ACC112 (cell line): ENCODE measurements around the gene SCYGR7.
A peak's percentile ranks its signal among the peaks of the same experiment; 100 is the strongest.
"Not testable (repeated sequence)": the region's sequence is repeated elsewhere in the genome, so short reads cannot be mapped to it uniquely, and the experiment has no call there.

ENCODE experiments used
- H2AFZ ChIP-seq: fragments of 200-600 bp; sonication (generic); one replicate; pipeline ENCODE4 v1.6.0; 2017; ENCODE audit warnings: antibody characterized with exemption, low read length; ENCODE audit not compliant: unreplicated experiment
- H3K27ac ChIP-seq: fragments of 200-600 bp; sonication (generic); 2 replicates; pipeline ENCODE4 v1.5.1; 2014; ENCODE audit warnings: low read depth, mild to moderate bottlenecking, antibody characterized with exemption, low read length, moderate library complexity
- H3K27me3 ChIP-seq: fragments of 200-600 bp; sonication (generic); 2 replicates; pipeline ENCODE4 v1.6.1; 2014; ENCODE audit warnings: mild to moderate bottlenecking, antibody characterized with exemption, low read length, moderate library complexity, mixed read lengths; ENCODE audit not compliant: insufficient read depth
- H3K36me3 ChIP-seq: fragments of 200-600 bp; sonication (generic); 2 replicates; pipeline ENCODE4 v1.6.1; 2016; ENCODE audit warnings: mild to moderate bottlenecking, antibody characterized with exemption, low read length, moderate library complexity, mixed read lengths; ENCODE audit not compliant: insufficient read depth
- H3K4me1 ChIP-seq: fragments of 200-600 bp; sonication (generic); one replicate; pipeline ENCODE4 v1.6.1; 2016; ENCODE audit warnings: low read length, mixed read lengths; ENCODE audit not compliant: insufficient read depth, unreplicated experiment, control insufficient read depth
- H3K4me3 ChIP-seq: fragments of 200-600 bp; sonication (generic); 2 replicates; pipeline ENCODE4 v1.5.1; 2014; ENCODE audit warnings: mild to moderate bottlenecking, low read depth, low read length
- H3K79me2 ChIP-seq: fragments of 200-600 bp; sonication (generic); one replicate; pipeline ENCODE4 v1.6.0; 2016; ENCODE audit warnings: low read length; ENCODE audit not compliant: control insufficient read depth, unreplicated experiment, insufficient read depth

SCYGR7 gene

DNA sequence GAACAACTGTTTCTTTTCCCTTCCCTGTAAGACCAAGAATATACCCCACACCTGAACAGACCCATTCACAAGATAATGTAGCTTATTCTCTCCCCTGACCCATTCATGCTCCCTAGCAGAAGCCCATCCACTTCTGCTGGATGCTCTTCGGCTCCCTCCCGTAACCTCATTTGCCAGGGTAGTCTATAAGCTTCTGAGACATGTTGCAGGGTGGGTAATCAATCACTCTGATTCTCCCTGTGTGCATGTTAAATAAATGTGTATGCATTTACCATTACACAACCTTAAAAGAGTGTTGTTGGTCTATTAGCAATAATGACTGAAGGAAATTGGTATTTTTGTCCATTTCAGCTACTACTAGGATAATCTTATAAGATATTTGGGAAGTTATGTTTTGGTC is 11.6 kb upstream of the SCYGR7 start:
- Histone ChIP-seq H3K4me3 (no peak overlapping the region), H3K36me3 (no peaks in the 10 kb centered on the region), H3K4me1 (no peaks in the 10 kb centered on the region), H3K27me3 (no peaks in the 10 kb centered on the region), H3K79me2 (no peaks in the 10 kb centered on the region), H2AFZ (no peak overlapping the region), H3K27ac (no peak overlapping the region)

GRCh38 chr2:227717687-227718567 is 10.2 kb upstream of the SCYGR7 start, which contains the start of gene SLC19A3:
SLC19A3 (minus strand) TSS chr2:227718028; CDS start chr2:227702318, 15,710 bp downstream.
- Histone ChIP-seq H3K4me1 (no peaks in the 10 kb centered on the region), H3K27me3 (no peaks in the 10 kb centered on the region), H3K79me2 (no peaks in the 10 kb centered on the region), H3K4me3 (peak within 1 kb of the TSS; percentile 75), H3K27ac (peak within 1 kb of the TSS; percentile 27; the same call in 1 of the 2 replicates), H2AFZ (peak within 1 kb of the TSS; percentile 20), H3K36me3 (no peaks in the 10 kb centered on the region)

- Histone ChIP-seq H3K27me3 (no peaks in the 10 kb centered on the region), H3K4me3 (no peak overlapping the region), H3K79me2 (no peaks in the 10 kb centered on the region), H3K27ac (no peak overlapping the region), H3K36me3 (no peaks in the 10 kb centered on the region), H3K4me1 (no peaks in the 10 kb centered on the region), H2AFZ (no peak overlapping the region)
Observed at GRCh38 chr2:227719641-227720040, 8.5 kb upstream of the SCYGR7 start.

DNA sequence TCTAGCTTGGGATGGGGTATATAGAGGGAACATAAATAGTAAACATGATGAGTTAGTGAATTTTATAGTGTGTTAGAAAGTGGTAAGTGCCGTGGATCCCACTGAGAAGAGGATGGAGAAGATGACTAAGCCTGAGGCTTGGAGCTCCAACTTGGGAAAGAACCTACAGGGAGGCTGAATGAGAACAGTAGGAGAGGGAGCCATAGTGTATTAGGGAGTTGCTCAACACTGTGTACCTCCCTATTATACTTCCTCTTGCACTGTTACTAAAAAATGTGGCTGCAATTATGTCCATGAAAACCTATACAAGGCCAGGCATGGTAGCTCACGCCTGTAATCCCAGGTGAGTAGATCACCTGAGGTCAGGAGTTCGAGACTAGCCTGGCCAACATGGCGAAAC is 7.5 kb upstream of the SCYGR7 start:
- H3K36me3 ChIP-seq = no peaks in the 10 kb centered on the region
- no peaks in the 10 kb centered on the region for H3K4me1 ChIP-seq
- H3K27me3 ChIP-seq = 0 out of 2 replicates have a peak, but pooled peaks cover 4% of the 10 kb centered on the region
- no peak overlapping the region for H3K4me3 ChIP-seq
- H3K27ac ChIP-seq = no peak overlapping the region
- H3K79me2 ChIP-seq = no peaks in the 10 kb centered on the region
- H2AFZ ChIP-seq = no peak overlapping the region

DNA sequence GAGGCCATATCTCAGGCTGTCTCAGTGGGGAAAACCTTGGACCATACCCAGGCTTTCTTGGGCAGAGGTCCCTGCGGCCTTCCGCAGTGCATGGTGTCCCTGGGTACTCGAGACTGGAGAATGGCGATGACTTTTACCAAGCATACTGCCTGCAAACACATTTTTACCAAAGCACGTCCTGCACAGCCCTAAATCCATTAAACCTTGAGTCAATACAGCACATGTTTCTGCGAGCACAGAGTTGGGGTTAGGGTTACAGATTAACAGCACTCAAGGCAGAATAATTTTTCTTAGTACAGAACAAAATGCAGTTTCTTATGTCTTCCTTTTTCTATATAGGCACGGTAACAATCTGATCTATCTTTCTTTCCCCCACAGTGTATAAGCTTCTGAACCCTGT is 5.3 kb upstream of the SCYGR7 start:
- not testable (repeated sequence) for H3K36me3 ChIP-seq, H3K27ac ChIP-seq, H3K79me2 ChIP-seq, H3K27me3 ChIP-seq, H2AFZ ChIP-seq, H3K4me3 ChIP-seq, H3K4me1 ChIP-seq

GRCh38 chr2:227724394-227725039 is 3.6 kb upstream of the SCYGR7 start, which contains the start of gene SCYGR6:
SCYGR6 (minus strand) TSS chr2:227724757; CDS start chr2:227724757, 0 bp downstream.
- no peak within 1 kb of the TSS for H3K4me3 ChIP-seq
- no peak within 1 kb of the TSS for H3K27ac ChIP-seq
- H2AFZ ChIP-seq = no peak within 1 kb of the TSS

DNA sequence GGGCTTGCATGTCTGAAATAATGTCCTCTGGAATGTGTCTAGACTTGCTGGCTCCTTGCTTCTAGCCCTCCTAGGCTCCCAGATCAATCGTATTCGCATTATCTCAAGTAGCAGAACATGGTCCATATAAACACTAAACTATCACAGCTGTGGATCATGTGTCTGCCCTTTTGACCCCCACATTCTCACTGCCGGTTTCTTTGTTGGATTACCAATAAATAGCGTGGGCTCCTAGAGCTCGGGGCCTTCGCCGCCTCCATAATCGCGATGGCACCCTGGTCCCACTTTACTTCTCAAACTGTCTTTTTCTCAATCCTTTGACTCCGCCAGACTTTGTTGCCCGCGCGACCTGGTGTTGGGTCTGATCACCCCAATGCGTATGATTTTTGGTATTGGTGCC is 11.2 kb downstream of the SCYGR7 start:
- no peaks in the 10 kb centered on the region for H3K79me2 ChIP-seq
- H3K27ac ChIP-seq = no peak overlapping the region
- H3K4me1 ChIP-seq = no peaks in the 10 kb centered on the region
- H3K27me3 ChIP-seq = peaks cover 14% of the 10 kb centered on the region; the same call in 1 of the 2 replicates
- H3K36me3 ChIP-seq = no peaks in the 10 kb centered on the region
- no peak overlapping the region for H3K4me3 ChIP-seq
- H2AFZ ChIP-seq = no peak overlapping the region

More at GRCh38 chr2:227724394-227725039, 3.6 kb upstream of the SCYGR7 start, which contains the start of gene SCYGR6:
- 0 out of 2 replicates have a peak, but pooled peaks cover 4% of the 10 kb centered on the region for H3K27me3 ChIP-seq
- no peaks in the 10 kb centered on the region for H3K79me2 ChIP-seq
- no peaks in the 10 kb centered on the region for H3K4me1 ChIP-seq
- H3K36me3 ChIP-seq = no peaks in the 10 kb centered on the region

DNA sequence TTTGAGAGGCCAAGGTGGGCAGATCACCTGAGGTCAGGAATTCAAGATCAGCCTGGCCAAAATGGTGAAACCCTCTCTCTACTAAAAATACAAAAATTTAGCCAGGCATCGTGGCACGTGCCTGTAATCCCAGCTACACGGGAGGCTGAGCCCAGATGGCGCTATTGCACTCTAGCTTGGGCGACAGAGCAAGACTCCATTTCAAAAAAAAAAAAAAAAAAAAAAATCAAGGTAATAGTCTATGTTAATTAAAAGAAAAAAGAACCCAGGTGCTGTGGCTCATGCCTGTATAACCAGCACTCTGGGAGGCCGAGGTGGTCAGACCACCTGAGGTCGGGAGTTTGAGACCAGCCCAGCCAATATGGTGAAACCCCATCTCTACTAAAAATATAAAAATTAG is 12.6 kb downstream of the SCYGR7 start:
- not testable (repeated sequence) for H3K36me3 ChIP-seq, H3K27me3 ChIP-seq, H3K4me3 ChIP-seq, H2AFZ ChIP-seq, H3K27ac ChIP-seq, H3K4me1 ChIP-seq, H3K79me2 ChIP-seq

GRCh38 chr2:227745594-227745993 is 17.5 kb downstream of the SCYGR7 start, which contains the start of gene SCYGR8:
SCYGR8 (plus strand) TSS chr2:227745894; CDS start chr2:227745894, 0 bp downstream.
- Histone ChIP-seq H3K4me3 (no peak within 1 kb of the TSS), H3K4me1 (no peaks in the 10 kb centered on the region), H3K27me3 (no peaks in the 10 kb centered on the region), H2AFZ (no peak within 1 kb of the TSS), H3K27ac (no peak within 1 kb of the TSS), H3K79me2 (no peaks in the 10 kb centered on the region), H3K36me3 (no peaks in the 10 kb centered on the region)

DNA sequence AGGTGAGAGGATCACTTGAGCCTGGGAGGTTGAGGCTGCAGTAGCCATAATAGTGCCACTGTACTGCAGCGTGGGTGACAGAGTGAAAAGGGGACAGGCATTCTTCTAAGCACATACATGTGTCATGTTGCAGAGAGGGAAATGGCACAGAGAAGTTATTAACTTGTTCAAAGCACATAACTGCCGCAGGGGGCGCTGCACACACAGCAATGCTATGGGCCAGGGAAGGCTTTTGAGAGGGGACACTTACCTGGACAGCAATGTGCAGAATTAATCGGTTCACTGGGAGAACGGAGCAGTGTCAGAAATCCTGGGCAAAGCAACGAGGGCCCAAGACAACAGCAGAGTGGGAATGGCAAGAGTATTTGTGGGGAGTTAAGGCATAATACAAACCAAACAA is 19.9 kb downstream of the SCYGR7 start:
- Histone ChIP-seq H3K79me2 (no peaks in the 10 kb centered on the region), H3K27ac (no peak overlapping the region), H3K4me1 (no peaks in the 10 kb centered on the region), H3K4me3 (no peak overlapping the region), H3K36me3 (no peaks in the 10 kb centered on the region), H2AFZ (no peak overlapping the region), H3K27me3 (no peaks in the 10 kb centered on the region)
